IMR-90 (cell line): ENCODE results near the gene ATRNL1. TPM values are rescaled to one million over a fixed set of nuclear protein-coding genes. Genes with fewer than 3 reads are reported as not detected.

Source experiments
- ATAC-seq: fragments of 200-7000 bp; cut with Tn5 transposase; 2 replicates; pipeline ENCODE4 v1.9.1; 2020; ENCODE audit warnings: low read depth, mild to moderate bottlenecking, moderate library complexity
- BruUV-seq: library from RNA; stranded (reverse); fragments of 400-500 nt; replicated peaks from 2 replicates; lab custom pipeline; 2021; lab: Mats Ljungman, UMichigan
- CTCF ChIA-PET: fragments of 300-600 bp; formaldehyde crosslinking; extraction: SDS; loops from one replicate; lab custom pipeline; 2021; ENCODE audit warnings: antibody characterized with exemption; lab: Yijun Ruan, JAX
- POLR2A ChIA-PET: fragments of 300-600 bp; sonication (Branson Sonifier 250); formaldehyde crosslinking; loops from one replicate; lab custom pipeline; 2022; ENCODE audit warnings: antibody characterized with exemption; ENCODE audit not compliant: unreplicated experiment; lab: Charles Lee
- DNase-seq: peaks from one replicate; pipeline ENCODE4 v3.0.0; 2013
- H2AFZ ChIP-seq: replicated peaks from 2 replicates; pipeline ENCODE3; 2013; ENCODE audit warnings: low read length, mild to moderate bottlenecking; ENCODE audit not compliant: poor library complexity
- H2AK5ac ChIP-seq: 2 replicates; pipeline ENCODE4 v1.6.1; 2013; ENCODE audit warnings: low read depth, low read length, inconsistent platforms
- H2AK9ac ChIP-seq: replicated peaks from 2 replicates; pipeline ENCODE3; 2013; ENCODE audit warnings: mild to moderate bottlenecking, low read depth, low read length, moderate library complexity; ENCODE audit not compliant: poor library complexity
- H2BK120ac ChIP-seq: 2 replicates; pipeline ENCODE4 v1.6.1; 2013; ENCODE audit warnings: low read depth, low read length, inconsistent platforms
- H2BK15ac ChIP-seq: 3 replicates; pipeline ENCODE4 v1.6.1; 2013; ENCODE audit warnings: low read depth, low read length, inconsistent platforms
- H2BK20ac ChIP-seq: 2 replicates; pipeline ENCODE4 v1.6.1; 2013; ENCODE audit warnings: low read depth, mild to moderate bottlenecking, inconsistent platforms, low read length, moderate library complexity
- H2BK5ac ChIP-seq: 2 replicates; pipeline ENCODE4 v1.6.1; 2013; ENCODE audit warnings: mild to moderate bottlenecking, low read depth, low read length, inconsistent platforms; ENCODE audit not compliant: poor library complexity, severe bottlenecking
- H3K14ac ChIP-seq: replicated peaks from 2 replicates; pipeline ENCODE4 v1.6.1; 2013; ENCODE audit warnings: low read depth, low read length, inconsistent platforms
- H3K18ac ChIP-seq: 2 replicates; pipeline ENCODE4 v1.6.1; 2013; ENCODE audit warnings: low read depth, low read length, control low read depth
- H3K23ac ChIP-seq: 2 replicates; pipeline ENCODE4 v1.6.1; 2013; ENCODE audit warnings: low read depth, low read length, inconsistent platforms
- H3K27ac ChIP-seq: 2 replicates; pipeline ENCODE4 v1.5.1; 2013; ENCODE audit warnings: mild to moderate bottlenecking, control low read depth, low read length; ENCODE audit not compliant: insufficient read depth
- H3K27me3 ChIP-seq: 2 replicates; pipeline ENCODE4 v1.6.1; 2013; ENCODE audit warnings: low read length; ENCODE audit not compliant: control insufficient read depth, insufficient read depth
- H3K36me3 ChIP-seq: 2 replicates; pipeline ENCODE4 v1.6.1; 2013; ENCODE audit warnings: low read length, mixed read lengths; ENCODE audit not compliant: control insufficient read depth, insufficient read depth
- H3K4ac ChIP-seq: 2 replicates; pipeline ENCODE4 v1.6.1; 2013; ENCODE audit warnings: low read depth, low read length, inconsistent platforms
- H3K4me1 ChIP-seq: 2 replicates; pipeline ENCODE4 v1.6.1; 2013; ENCODE audit warnings: low read length, mixed read lengths; ENCODE audit not compliant: control insufficient read depth, insufficient read depth
- H3K4me2 ChIP-seq: 2 replicates; pipeline ENCODE4 v1.6.1; 2013; ENCODE audit warnings: low read depth, mild to moderate bottlenecking, control low read depth, low read length, moderate library complexity
- H3K4me3 ChIP-seq: 2 replicates; pipeline ENCODE4 v1.5.1; 2013; ENCODE audit warnings: low read depth, mild to moderate bottlenecking, control low read depth, low read length, moderate library complexity; ENCODE audit not compliant: insufficient read depth
- H3K56ac ChIP-seq: 2 replicates; pipeline ENCODE4 v1.6.1; 2013; ENCODE audit warnings: low read length, inconsistent platforms; ENCODE audit not compliant: insufficient read depth; ENCODE audit errors: extremely low read depth
- H3K79me1 ChIP-seq, 2 experiments: 2 replicates each; pipeline ENCODE4 v1.6.1; 2013; ENCODE audit warnings: low read length in 2 of 2, inconsistent platforms in 1 of 2, low read depth in 1 of 2
- H3K9ac ChIP-seq: 2 replicates; pipeline ENCODE4 v1.6.1; 2013; ENCODE audit warnings: low read depth, low read length, control low read depth
- H3K9me1 ChIP-seq: 2 replicates; pipeline ENCODE4 v1.6.1; 2013; ENCODE audit warnings: low read length, inconsistent platforms; ENCODE audit not compliant: insufficient read depth
- H3K9me3 ChIP-seq: 2 replicates; pipeline ENCODE4 v1.6.1; 2013; ENCODE audit warnings: low read length; ENCODE audit not compliant: control insufficient read depth, insufficient read depth
- H4K20me1 ChIP-seq: 2 replicates; pipeline ENCODE4 v1.6.1; 2013; ENCODE audit warnings: low read length, inconsistent platforms; ENCODE audit not compliant: insufficient read depth
- H4K5ac ChIP-seq: 2 replicates; pipeline ENCODE4 v1.6.1; 2013; ENCODE audit warnings: mild to moderate bottlenecking, low read depth, low read length, control low read depth
- H4K8ac ChIP-seq, 2 experiments: 2 replicates each; pipeline ENCODE4 v1.6.1; 2013; ENCODE audit warnings: low read depth in 2 of 2, low read length in 2 of 2, control low read depth in 1 of 2, inconsistent platforms in 1 of 2
- H4K91ac ChIP-seq: 2 replicates; pipeline ENCODE4 v1.6.1; 2013; ENCODE audit warnings: low read depth, low read length, inconsistent platforms; ENCODE audit not compliant: insufficient read depth
- BHLHE40 ChIP-seq: fragments of 150-350 bp; IDR thresholded peaks from 2 replicates; pipeline ENCODE4 v1.6.1; 2016; ENCODE audit warnings: mild to moderate bottlenecking, low read depth, low read length
- CEBPB ChIP-seq: IDR thresholded peaks from 2 replicates; pipeline ENCODE4 v1.6.1; 2012; ENCODE audit warnings: low read depth, low read length, improper control_type of control experiment
- CHD1 ChIP-seq: IDR thresholded peaks from 2 replicates; pipeline ENCODE4 v1.6.1; 2012; ENCODE audit warnings: low read depth, low read length, improper control_type of control experiment
- ELK1 ChIP-seq: fragments of 150-350 bp; IDR thresholded peaks from 2 replicates; pipeline ENCODE4 v1.6.1; 2016; ENCODE audit warnings: low read depth, mild to moderate bottlenecking, low read length, moderate library complexity, borderline replicate concordance
- FOS ChIP-seq: fragments of 150-350 bp; IDR thresholded peaks from 2 replicates; pipeline ENCODE4 v1.6.1; 2016; ENCODE audit warnings: low read depth, low read length
- MAFK ChIP-seq: IDR thresholded peaks from 2 replicates; pipeline ENCODE4 v1.6.1; 2012; ENCODE audit warnings: low read depth, low read length, improper control_type of control experiment
- MAZ ChIP-seq: IDR thresholded peaks from 2 replicates; pipeline ENCODE4 v1.6.1; 2012; ENCODE audit warnings: low read depth, mild to moderate bottlenecking, low read length, improper control_type of control experiment, moderate library complexity, borderline replicate concordance
- MXI1 ChIP-seq: IDR thresholded peaks from 2 replicates; pipeline ENCODE4 v1.6.1; 2012; ENCODE audit warnings: low read depth, mild to moderate bottlenecking, low read length, moderate library complexity, borderline replicate concordance
- NFE2L2 ChIP-seq: fragments of 150-350 bp; IDR thresholded peaks from 2 replicates; pipeline ENCODE4 v1.6.1; 2016; ENCODE audit warnings: low read depth, mild to moderate bottlenecking, low read length
- POLR2A ChIP-seq: IDR thresholded peaks from 2 replicates; pipeline ENCODE4 v1.6.1; 2012; ENCODE audit warnings: mild to moderate bottlenecking, low read depth, low read length
- RAD21 ChIP-seq: IDR thresholded peaks from 2 replicates; pipeline ENCODE4 v1.6.1; 2012; ENCODE audit warnings: low read length, improper control_type of control experiment
- RCOR1 ChIP-seq: IDR thresholded peaks from 2 replicates; pipeline ENCODE4 v1.6.1; 2012; ENCODE audit warnings: mild to moderate bottlenecking, low read length, improper control_type of control experiment; ENCODE audit not compliant: insufficient replicate concordance
- RFX5 ChIP-seq: IDR thresholded peaks from 2 replicates; pipeline ENCODE4 v1.8.0; 2012; ENCODE audit warnings: low read depth, mild to moderate bottlenecking, low read length, moderate library complexity
- SMC3 ChIP-seq: fragments of 150-350 bp; IDR thresholded peaks from 2 replicates; pipeline ENCODE4 v1.6.1; 2016; ENCODE audit warnings: low read depth, mild to moderate bottlenecking, antibody characterized with exemption, low read length, moderate library complexity
- USF2 ChIP-seq: fragments of 150-350 bp; IDR thresholded peaks from 2 replicates; pipeline ENCODE4 v1.6.1; 2017; ENCODE audit warnings: mild to moderate bottlenecking, antibody characterized with exemption, low read length, low read depth
- WGBS, 2 experiments: methylation state at CpG; one replicate each; pipeline versions ENCODE4 v1.1.5 to v1.1.7; 2013; ENCODE audit warnings: missing lambda C conversion rate in 2 of 2; ENCODE audit not compliant: insufficient read length in 1 of 2; ENCODE audit errors: extremely low coverage in 2 of 2; 5-methylcytosine and 5-hydroxymethylcytosine counted together
- dilution Hi-C: fragments of 300-500 bp; cut with HindIII; formaldehyde crosslinking; loops from one replicate; pipeline ENCODE4 v1.14.3; 2018; ENCODE audit warnings: low sequenced_read_pairs; ENCODE audit not compliant: unreplicated experiment
- in situ Hi-C: fragments of 300-500 bp; cut with MboI; formaldehyde crosslinking; loops from 3 replicates; pipeline ENCODE4 v1.14.3; 2019; ENCODE audit warnings: low sequenced_read_pairs, inconsistent platforms, mixed read lengths
- intact Hi-C: fragments of 100-400 bp; cut with micrococcal nuclease; formaldehyde crosslinking; loops from 2 replicates; pipeline ENCODE4 v1.10.0; 2022
- polyA plus RNA-seq, 3 experiments: library from polyadenylated mRNA; depleted of rRNA; stranded (reverse); fragments of >200 nt; gene quantifications; 2 replicates each; pipeline ENCODE4 v1.2.3, GENCODE V29; 2012; ENCODE audit warnings: low replicate concordance in 1 of 3
- total RNA-seq: library from RNA; depleted of rRNA; stranded (reverse); fragments of >200 nt; gene quantifications from 2 replicates; pipeline ENCODE4 v1.2.3, GENCODE V29; 2012
- TF ChIP-seq, protein P1 (sequence below): conservative IDR thresholded peaks from 2 replicates; pipeline ENCODE4 v1.5.1; 2012; ENCODE audit warnings: mild to moderate bottlenecking, low read depth, low read length, improper control_type of control experiment

The ATRNL1 gene
- total and polyA plus RNA-seq, 2 of the 4 experiments (the other 2 are of a cell fraction), result 0.18 to 0.19 TPM

DNA sequence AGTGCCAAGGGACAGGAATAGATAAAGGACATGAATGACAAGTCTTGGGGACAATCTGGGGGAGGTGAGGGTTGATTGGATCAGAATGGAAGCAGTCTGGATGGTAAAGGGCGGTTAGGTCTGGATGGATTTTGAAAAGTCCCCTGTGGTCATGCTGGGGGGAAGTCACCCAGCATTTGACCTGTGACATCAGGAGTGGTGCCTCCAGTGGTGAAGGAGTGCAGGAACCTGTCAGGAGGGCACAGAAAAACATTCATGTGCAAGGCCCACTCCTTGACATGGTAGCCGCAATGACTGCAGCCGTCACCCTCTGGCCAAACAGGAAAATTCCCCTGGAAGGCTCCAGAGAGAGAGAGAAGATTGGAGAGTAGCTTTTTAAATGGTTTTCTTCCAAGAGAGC lies 875.1 kb downstream of the ATRNL1 start:
- Histone ChIP-seq H3K18ac (no peak overlapping the region), H3K23ac (no peak overlapping the region), H2AK5ac (no peak overlapping the region), H3K4me3 (no peak overlapping the region), H4K5ac (no peak overlapping the region), H2BK5ac (no peak overlapping the region), H2AFZ (no peak overlapping the region), H4K8ac (no peak overlapping the region), H3K4me2 (no peak overlapping the region), H3K27me3 (peaks cover 4% of the 10 kb centered on the region; the same call in 1 of the 2 replicates), H4K20me1 (no peaks in the 10 kb centered on the region), H3K14ac (no peak overlapping the region), H3K4ac (no peak overlapping the region), H2BK15ac (no peak overlapping the region), H3K4me1 (no peaks in the 10 kb centered on the region), H3K79me1 (no peaks in the 10 kb centered on the region), H3K9me1 (no peaks in the 10 kb centered on the region), H3K27ac (no peak overlapping the region), H3K56ac (no peak overlapping the region), H3K36me3 (no peaks in the 10 kb centered on the region), H2BK20ac (no peak overlapping the region), H2AK9ac (no peak overlapping the region), H4K91ac (no peak overlapping the region), H3K9me3 (no peaks in the 10 kb centered on the region), H3K9ac (no peak overlapping the region), H2BK120ac (no peak overlapping the region)
- ATAC-seq (no peak), DNase-seq (no peak)
- dilution Hi-C loops (no loop called here), intact Hi-C loops (no loop called here), in situ Hi-C loops (no loop called here)
- no TSS peak for BruUV-seq
- TF ChIP-seq RFX5 (no peak), RCOR1 (no peak), BHLHE40 (no peak), SMC3 (no peak), MAZ (no peak), CHD1 (no peak), MAFK (no peak), USF2 (no peak), ELK1 (no peak), POLR2A (no peak), NFE2L2 (no peak), MXI1 (no peak), CEBPB (no peak), FOS (no peak), RAD21 (no peak)
- TF ChIP-seq, protein P1, sequence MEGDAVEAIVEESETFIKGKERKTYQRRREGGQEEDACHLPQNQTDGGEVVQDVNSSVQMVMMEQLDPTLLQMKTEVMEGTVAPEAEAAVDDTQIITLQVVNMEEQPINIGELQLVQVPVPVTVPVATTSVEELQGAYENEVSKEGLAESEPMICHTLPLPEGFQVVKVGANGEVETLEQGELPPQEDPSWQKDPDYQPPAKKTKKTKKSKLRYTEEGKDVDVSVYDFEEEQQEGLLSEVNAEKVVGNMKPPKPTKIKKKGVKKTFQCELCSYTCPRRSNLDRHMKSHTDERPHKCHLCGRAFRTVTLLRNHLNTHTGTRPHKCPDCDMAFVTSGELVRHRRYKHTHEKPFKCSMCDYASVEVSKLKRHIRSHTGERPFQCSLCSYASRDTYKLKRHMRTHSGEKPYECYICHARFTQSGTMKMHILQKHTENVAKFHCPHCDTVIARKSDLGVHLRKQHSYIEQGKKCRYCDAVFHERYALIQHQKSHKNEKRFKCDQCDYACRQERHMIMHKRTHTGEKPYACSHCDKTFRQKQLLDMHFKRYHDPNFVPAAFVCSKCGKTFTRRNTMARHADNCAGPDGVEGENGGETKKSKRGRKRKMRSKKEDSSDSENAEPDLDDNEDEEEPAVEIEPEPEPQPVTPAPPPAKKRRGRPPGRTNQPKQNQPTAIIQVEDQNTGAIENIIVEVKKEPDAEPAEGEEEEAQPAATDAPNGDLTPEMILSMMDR, result no peak
- ChIA-PET POLR2A (no interaction called here), CTCF (interaction anchor here (1.0 kb wide), 1 partner anchor 13 kb away, joined by 3 read pairs; no protein-coding TSS in a partner anchor)
- 83% methylated on average over 1 of the region's 3 CpGs; no CpG with 5 or more reads in 1 of the 2 experiments for WGBS, 2 experiments
